T-helper 1 cell treated with Interleukin-12 subunit alpha and Interleukin-12 subunit beta and Interleukin-4 antibody, amounts not matched to agents 30 μg/mL and 1 μg/mL, for 36 hours (primary cell): Measurements from ENCODE around the gene S1PR5.

ENCODE experiments used
- H3K27ac Mint-ChIP-seq: one replicate; pipeline ENCODE4 v1.8.0; 2021; ENCODE audit warnings: mild to moderate bottlenecking, mixed read lengths
- H3K27me3 Mint-ChIP-seq: one replicate; pipeline ENCODE4 v1.8.0; 2021; ENCODE audit warnings: low read depth, mixed read lengths
- H3K36me3 Mint-ChIP-seq: one replicate; pipeline ENCODE4 v1.8.0; 2021; ENCODE audit warnings: low read depth, mixed read lengths
- H3K4me1 Mint-ChIP-seq: one replicate; pipeline ENCODE4 v1.8.0; 2021; ENCODE audit warnings: low read depth, mixed read lengths
- H3K4me3 Mint-ChIP-seq: one replicate; pipeline ENCODE4 v1.8.0; 2021; ENCODE audit warnings: mild to moderate bottlenecking, moderate library complexity, mixed read lengths
- H3K9me3 Mint-ChIP-seq: one replicate; pipeline ENCODE4 v1.8.0; 2021; ENCODE audit warnings: mixed read lengths

S1PR5 gene, protein sequence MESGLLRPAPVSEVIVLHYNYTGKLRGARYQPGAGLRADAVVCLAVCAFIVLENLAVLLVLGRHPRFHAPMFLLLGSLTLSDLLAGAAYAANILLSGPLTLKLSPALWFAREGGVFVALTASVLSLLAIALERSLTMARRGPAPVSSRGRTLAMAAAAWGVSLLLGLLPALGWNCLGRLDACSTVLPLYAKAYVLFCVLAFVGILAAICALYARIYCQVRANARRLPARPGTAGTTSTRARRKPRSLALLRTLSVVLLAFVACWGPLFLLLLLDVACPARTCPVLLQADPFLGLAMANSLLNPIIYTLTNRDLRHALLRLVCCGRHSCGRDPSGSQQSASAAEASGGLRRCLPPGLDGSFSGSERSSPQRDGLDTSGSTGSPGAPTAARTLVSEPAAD

DNA sequence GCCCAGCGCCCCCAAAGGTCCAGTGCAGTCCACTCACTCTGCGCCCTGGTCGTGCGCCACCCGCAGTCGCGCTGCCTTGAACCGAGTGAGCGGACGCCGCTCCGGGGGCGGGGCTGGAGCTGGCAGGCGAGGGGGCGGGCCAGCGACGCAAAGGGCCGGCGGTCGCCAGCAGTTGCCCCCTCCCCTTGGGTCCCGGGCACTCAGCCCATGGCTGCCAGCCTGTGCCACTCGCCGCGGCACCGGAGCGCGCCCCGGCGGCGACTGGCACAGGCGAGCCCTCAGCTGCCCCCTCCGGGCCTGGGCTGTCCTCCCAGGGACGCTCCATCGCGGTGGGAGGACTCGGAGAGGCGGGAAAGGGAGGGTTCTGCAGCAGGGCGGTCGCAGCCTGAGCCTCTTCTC, at the start of gene S1PR5:
S1PR5 (minus strand) TSS at position 87 of the 399 bp plus-strand sequence. CDS start 2,436 bp downstream, outside the sequence.
- Mint-ChIP-seq H3K4me1 (peaks cover 21% of the 10 kb centered on the region), H3K27ac (no peak within 1 kb of the TSS)

DNA sequence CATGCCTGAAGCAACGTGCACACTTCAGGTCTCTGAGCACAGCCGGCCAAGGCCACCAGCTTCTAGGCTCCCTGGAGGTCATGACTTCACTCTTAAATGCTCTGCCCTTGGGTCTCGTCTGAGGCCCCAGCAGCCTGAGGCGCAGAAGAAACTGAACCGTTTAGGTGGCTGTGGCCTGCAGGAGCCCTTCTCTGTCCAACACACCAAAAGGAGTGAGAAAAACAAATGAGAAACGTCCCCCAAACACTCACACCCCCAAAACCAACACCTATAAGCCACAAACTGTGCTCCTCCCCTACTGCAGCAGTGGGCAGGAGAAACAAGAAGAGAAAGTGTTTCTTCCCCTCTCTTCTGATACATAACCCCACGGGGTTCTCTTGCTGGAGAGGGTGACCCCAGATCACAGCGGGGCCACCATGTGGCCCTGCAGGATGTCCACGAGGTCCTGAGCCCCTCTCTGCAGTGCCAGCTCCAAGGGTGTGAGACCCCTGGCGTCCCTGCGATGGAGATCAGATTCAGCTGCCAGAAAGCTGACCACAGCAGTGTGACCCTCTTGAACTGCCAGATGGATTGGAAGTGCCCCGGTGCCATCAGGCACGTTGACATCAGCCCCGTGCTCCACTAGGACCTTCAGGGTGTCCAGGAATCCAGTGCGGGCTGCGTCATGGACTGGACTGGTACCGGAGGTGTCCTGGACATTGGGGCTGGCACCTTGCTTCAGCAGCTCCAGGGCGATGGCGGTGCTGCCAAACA, 49.6 kb upstream of the S1PR5 start:
- peaks cover 39% of the 10 kb centered on the region for H3K4me1 Mint-ChIP-seq
- H3K36me3 Mint-ChIP-seq, result peaks cover 29% of the 10 kb centered on the region
- no peaks in the 10 kb centered on the region for H3K27me3 Mint-ChIP-seq
- peak overlapping the region; percentile 99 for H3K4me3 Mint-ChIP-seq
- peak overlapping the region; percentile 88 for H3K27ac Mint-ChIP-seq
- no peaks in the 10 kb centered on the region for H3K9me3 Mint-ChIP-seq

More for the DNA sequence above, at the start of gene S1PR5:
- Mint-ChIP-seq H3K4me3 (peak within 1 kb of the TSS; percentile 71), H3K27me3 (peaks cover 76% of the 10 kb centered on the region), H3K9me3 (no peaks in the 10 kb centered on the region), H3K36me3 (peaks cover 3% of the 10 kb centered on the region)

DNA sequence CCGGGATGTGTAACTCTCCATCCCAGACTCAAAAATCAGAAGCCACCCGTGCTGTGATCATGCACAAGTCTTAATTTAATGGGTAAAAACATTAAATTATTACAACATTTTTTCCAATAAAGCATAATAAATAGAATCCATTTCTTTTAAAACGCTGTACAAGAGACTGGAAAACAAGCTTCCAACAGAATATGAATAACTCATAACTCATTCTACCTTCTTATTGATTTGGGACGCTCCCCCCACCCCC, 49.1 kb upstream of the S1PR5 start:
- peak overlapping the region; percentile 99 for H3K4me3 Mint-ChIP-seq
- H3K36me3 Mint-ChIP-seq, result peaks cover 32% of the 10 kb centered on the region
- H3K9me3 Mint-ChIP-seq, result no peaks in the 10 kb centered on the region
- peak overlapping the region; percentile 88 for H3K27ac Mint-ChIP-seq
- no peaks in the 10 kb centered on the region for H3K27me3 Mint-ChIP-seq
- peaks cover 39% of the 10 kb centered on the region for H3K4me1 Mint-ChIP-seq

GRCh38 chr19:10565567-10566407, 48.5 kb upstream of the S1PR5 start, which contains the start of gene KRI1:
Gene KRI1, minus strand, starts transcription at chr19:10566010. Its CDS starts 11 bp downstream, at chr19:10565999.
- Mint-ChIP-seq H3K4me3 (peak within 1 kb of the TSS; percentile 99), H3K27ac (peak within 1 kb of the TSS; percentile 98), H3K9me3 (no peaks in the 10 kb centered on the region), H3K4me1 (peaks cover 39% of the 10 kb centered on the region), H3K27me3 (no peaks in the 10 kb centered on the region), H3K36me3 (peaks cover 36% of the 10 kb centered on the region)

DNA sequence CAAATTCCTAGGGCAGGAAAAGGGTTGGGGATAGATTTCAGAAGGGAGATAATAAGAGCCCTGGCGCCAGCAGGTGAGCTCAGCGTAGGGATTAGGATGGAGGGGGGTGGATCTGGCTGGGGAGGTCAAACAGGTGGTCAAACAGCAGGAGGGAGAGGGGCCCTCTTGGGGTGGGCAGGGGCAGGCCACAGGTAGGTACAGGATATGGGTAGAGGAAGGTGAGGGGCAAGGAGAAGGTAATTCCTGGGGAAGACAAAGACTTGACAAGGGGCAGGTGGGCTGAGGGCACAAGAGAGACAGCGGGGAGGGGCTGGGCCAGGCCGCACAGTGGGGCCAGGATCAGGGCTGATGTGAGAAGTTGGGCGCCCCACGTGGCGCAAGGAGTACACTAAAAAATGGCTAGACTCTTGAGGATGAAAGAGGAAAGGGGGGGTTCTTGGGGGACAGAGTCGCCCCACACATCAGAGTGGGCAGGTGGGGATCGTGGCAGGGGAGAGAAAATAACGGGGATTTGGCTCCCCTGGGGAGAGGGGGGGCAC, 47.9 kb upstream of the S1PR5 start:
- no peaks in the 10 kb centered on the region for H3K9me3 Mint-ChIP-seq
- H3K27me3 Mint-ChIP-seq, result no peaks in the 10 kb centered on the region
- H3K27ac Mint-ChIP-seq, result peak overlapping the region; percentile 98
- H3K4me1 Mint-ChIP-seq, result peaks cover 37% of the 10 kb centered on the region
- peak overlapping the region; percentile 99 for H3K4me3 Mint-ChIP-seq
- peaks cover 39% of the 10 kb centered on the region for H3K36me3 Mint-ChIP-seq

GRCh38 chr19:10562609-10563008, 45.4 kb upstream of the S1PR5 start:
- Mint-ChIP-seq H3K27me3 (no peaks in the 10 kb centered on the region), H3K36me3 (peaks cover 44% of the 10 kb centered on the region), H3K27ac (no peak overlapping the region), H3K4me3 (no peak overlapping the region), H3K9me3 (no peaks in the 10 kb centered on the region), H3K4me1 (peaks cover 29% of the 10 kb centered on the region)

DNA sequence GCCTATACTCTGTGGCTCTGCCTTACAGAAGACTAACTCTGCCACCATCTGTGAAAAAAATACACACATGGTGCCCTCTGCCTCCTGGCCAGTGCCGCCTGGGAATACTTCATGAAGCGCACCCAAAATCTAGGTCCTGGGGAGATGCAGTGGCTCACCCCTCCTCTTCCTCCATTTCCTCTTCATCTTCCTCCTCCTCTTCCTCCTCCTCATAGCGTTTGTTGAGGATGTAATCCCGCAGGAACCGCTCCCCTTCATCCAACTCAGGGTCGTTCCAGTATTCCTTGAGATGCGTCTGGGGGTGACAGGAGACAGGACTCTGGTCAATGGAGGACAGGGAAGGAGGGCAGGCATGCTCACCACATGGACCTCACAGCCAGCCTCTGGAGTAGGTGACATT, 42.9 kb upstream of the S1PR5 start:
- peaks cover 17% of the 10 kb centered on the region for H3K4me1 Mint-ChIP-seq
- H3K4me3 Mint-ChIP-seq, result no peak overlapping the region
- H3K27me3 Mint-ChIP-seq, result no peaks in the 10 kb centered on the region
- H3K36me3 Mint-ChIP-seq, result peaks cover 33% of the 10 kb centered on the region
- no peak overlapping the region for H3K27ac Mint-ChIP-seq
- no peaks in the 10 kb centered on the region for H3K9me3 Mint-ChIP-seq

- Mint-ChIP-seq H3K9me3 (no peaks in the 10 kb centered on the region), H3K4me3 (no peak overlapping the region), H3K27me3 (no peaks in the 10 kb centered on the region), H3K27ac (peak overlapping the region; percentile 41), H3K4me1 (peaks cover 31% of the 10 kb centered on the region), H3K36me3 (peaks cover 41% of the 10 kb centered on the region)
Observed at GRCh38 chr19:10557603-10558197, 40.5 kb upstream of the S1PR5 start.

GRCh38 chr19:10555610-10555973, 38.3 kb upstream of the S1PR5 start:
- Mint-ChIP-seq H3K27ac (peak overlapping the region; percentile 67), H3K27me3 (no peaks in the 10 kb centered on the region), H3K36me3 (peaks cover 41% of the 10 kb centered on the region), H3K4me3 (no peak overlapping the region), H3K9me3 (no peaks in the 10 kb centered on the region), H3K4me1 (peaks cover 37% of the 10 kb centered on the region)

- peak overlapping the region; percentile 76 for H3K4me3 Mint-ChIP-seq
- H3K9me3 Mint-ChIP-seq, result no peaks in the 10 kb centered on the region
- peak overlapping the region; percentile 98 for H3K27ac Mint-ChIP-seq
- no peaks in the 10 kb centered on the region for H3K27me3 Mint-ChIP-seq
- H3K36me3 Mint-ChIP-seq, result peaks cover 39% of the 10 kb centered on the region
- H3K4me1 Mint-ChIP-seq, result peaks cover 37% of the 10 kb centered on the region
Observed at GRCh38 chr19:10554760-10555609, 37.7 kb upstream of the S1PR5 start.

GRCh38 chr19:10553943-10554381, 36.7 kb upstream of the S1PR5 start:
- peak overlapping the region; percentile 98 for H3K27ac Mint-ChIP-seq
- H3K27me3 Mint-ChIP-seq, result no peaks in the 10 kb centered on the region
- peak overlapping the region; percentile 76 for H3K4me3 Mint-ChIP-seq
- H3K36me3 Mint-ChIP-seq, result peaks cover 36% of the 10 kb centered on the region
- H3K9me3 Mint-ChIP-seq, result no peaks in the 10 kb centered on the region
- peaks cover 37% of the 10 kb centered on the region for H3K4me1 Mint-ChIP-seq

DNA sequence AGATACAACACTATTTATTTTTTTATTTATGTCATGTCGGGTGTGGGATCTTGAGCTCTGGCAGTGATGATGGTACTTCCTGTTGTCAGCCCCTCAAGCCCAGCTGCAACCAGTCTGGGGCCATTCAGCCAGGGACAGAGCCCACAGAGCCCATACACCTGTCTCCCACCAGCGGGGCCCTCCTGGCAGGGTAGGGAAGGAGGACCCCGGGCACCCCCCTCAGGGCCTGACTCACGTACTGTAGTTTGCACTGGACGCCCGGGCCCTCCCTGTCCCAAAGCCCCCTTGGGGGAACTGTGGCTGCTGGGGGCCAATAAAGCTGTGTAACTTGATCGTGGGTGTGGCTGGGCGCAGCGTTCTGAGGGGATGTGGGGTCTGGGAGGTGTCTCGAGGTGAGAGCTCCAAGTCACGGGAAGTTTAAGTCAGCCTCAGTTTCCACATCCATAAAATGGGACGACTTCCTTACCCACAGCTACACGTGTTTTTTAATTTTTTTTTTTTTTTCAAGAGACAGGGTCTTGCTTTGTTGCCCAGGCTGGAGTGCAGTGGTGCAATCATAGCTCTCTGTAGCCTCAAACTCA, 35.9 kb upstream of the S1PR5 start:
- peaks cover 34% of the 10 kb centered on the region for H3K36me3 Mint-ChIP-seq

DNA sequence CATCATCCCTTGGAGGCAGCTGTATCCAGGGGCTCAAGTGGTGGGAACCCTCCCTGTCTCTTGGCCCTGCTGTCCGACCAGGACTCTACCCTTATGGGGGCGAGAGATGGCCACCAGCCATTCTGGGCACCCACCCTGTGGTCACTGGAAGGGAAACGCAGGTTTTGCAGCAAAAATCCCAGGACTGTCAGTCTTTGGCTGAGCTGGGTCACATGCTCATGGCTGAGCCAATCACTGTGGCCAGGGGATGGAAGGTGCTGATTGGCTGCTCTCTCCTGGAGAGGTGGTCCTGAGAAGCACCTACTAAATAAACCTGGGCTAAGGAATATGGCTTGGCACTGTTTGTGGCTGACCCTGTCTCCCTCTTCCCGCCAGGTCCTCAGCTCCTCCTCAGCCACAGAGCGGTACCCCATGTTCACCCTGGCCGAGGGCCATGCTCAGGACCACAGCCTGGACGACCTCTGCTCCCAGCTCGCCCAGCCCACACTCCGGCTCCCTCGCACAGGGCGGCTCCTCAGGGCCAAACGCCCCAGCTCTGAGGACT, 35.3 kb upstream of the S1PR5 start:
- Mint-ChIP-seq H3K4me3 (no peak overlapping the region), H3K4me1 (peaks cover 34% of the 10 kb centered on the region), H3K36me3 (peaks cover 30% of the 10 kb centered on the region), H3K27ac (peak overlapping the region; percentile 98), H3K27me3 (no peaks in the 10 kb centered on the region), H3K9me3 (no peaks in the 10 kb centered on the region)

More for the DNA sequence above, 35.9 kb upstream of the S1PR5 start:
- H3K9me3 Mint-ChIP-seq, result no peaks in the 10 kb centered on the region
- peaks cover 37% of the 10 kb centered on the region for H3K4me1 Mint-ChIP-seq
- H3K27me3 Mint-ChIP-seq, result no peaks in the 10 kb centered on the region
- H3K4me3 Mint-ChIP-seq, result peak overlapping the region; percentile 76
- peak overlapping the region; percentile 98 for H3K27ac Mint-ChIP-seq
